ENCODE results near the gene LLCFC1. TPM values are rescaled to one million over a fixed set of nuclear protein-coding genes. Genes with fewer than 3 reads are reported as not detected.

The LLCFC1 gene
- not detected in 2 replicates for total RNA-seq

DNA sequence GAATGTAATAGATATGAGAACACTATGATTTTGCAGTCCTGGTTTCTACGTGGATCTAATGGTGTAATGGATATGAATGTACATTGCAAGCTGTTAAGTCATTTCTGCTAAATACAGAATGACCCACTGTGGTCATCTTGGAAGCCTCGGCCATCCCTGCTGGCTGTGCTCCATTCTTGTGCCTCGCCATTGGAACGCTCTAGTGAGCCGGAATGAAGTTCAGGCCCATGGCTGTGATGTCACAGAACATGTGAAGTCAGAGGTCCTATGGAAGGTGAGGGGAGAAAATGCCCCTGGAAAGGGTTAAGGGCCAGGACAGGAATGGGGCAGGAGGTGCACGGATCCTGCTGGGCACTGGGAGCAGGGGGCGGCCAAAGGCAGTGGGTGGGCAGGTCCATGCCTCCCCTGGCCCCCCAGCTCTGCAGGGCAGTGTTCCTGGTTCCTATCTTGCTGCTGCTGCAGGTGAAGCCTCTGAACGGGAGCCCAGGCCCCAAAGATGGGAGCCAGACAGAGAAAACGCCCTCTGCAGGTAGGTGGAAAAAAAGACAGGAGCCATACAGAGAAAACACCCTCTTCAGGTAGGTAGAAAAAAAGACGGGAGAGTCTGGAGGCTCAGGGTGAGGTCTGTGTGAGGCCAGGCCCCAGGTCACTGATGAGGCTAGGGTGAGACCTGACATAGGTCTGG is at the start of gene LLCFC1:
Gene LLCFC1, plus strand, starts transcription at position 259 of the 685 bp plus-strand sequence. Its CDS starts 138 bp downstream, at position 397.
- intact Hi-C loops (cut with micrococcal nuclease), result no loop called here

DNA sequence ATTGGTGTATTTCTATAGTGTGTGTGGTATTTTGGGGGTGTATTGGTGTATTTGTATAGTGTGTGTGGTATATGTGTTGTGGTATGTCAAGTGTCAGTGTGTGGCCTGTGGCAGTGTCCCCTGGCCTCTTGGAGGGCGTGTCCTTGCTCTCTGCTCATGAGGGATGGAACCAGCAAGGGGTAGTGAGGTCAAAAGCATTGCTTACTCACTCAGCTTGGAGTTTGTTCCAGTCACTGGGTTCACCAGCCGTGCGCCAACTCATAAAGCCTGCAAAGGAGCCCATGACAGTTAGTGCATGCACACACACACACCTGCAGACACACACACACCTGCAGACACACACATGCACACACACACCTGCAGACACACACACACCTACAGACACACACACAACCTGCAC is 49.5 kb upstream of the LLCFC1 start:
- intact Hi-C loops (cut with micrococcal nuclease), result no loop called here

DNA sequence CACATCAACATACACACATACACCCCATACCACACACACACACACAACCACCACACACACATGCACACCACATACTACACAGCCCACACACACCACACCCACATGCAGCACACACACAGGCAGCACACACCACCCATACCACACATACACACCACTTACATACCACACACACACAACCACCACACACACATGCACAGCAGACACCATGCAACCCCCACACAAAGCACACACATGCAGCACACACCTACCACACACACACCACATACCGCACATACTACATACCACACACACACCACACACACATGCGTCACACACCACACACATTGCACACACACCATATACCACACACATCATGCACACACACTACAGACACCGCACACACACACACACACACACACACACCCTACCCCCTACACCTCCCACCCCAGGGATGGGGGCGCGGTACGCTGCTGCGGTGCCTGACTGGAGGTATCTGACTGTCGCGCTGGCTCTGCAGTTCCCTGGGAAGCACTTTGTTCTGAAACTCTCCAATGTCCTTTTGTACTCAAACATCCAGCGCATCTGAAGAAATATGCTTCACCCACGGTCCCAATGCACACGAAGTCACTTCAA is 48.3 kb upstream of the LLCFC1 start:
- intact Hi-C loops (cut with micrococcal nuclease), result no loop called here

DNA sequence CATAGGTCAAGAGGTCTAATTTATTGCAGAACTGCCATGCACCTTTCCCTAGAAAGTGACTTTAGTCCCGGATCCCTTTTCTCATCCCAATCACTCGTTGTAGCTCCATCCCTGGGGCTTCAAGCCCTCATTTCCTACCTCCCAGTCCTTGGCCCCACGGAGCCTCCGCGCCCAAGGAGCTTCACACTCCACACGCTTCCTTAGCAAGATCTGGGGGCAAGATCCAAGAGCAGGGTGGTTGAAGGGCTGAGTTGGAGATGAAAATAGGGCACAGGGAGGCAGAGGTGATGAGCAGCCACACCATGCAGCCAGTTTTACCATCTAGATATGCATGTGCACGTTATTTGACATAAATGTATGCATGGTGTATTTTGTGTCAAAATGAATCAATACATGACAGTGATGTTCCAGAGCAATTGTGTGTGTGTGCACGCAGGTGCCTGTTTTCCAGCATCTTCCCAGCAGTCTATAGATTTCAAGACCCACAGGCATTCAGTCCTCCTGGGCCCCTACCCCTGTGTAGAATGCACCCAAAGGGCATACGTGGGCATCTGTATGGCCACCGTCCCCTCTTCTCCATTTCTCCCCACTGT is 47.7 kb upstream of the LLCFC1 start:
- intact Hi-C loops (cut with micrococcal nuclease), result no loop called here

DNA sequence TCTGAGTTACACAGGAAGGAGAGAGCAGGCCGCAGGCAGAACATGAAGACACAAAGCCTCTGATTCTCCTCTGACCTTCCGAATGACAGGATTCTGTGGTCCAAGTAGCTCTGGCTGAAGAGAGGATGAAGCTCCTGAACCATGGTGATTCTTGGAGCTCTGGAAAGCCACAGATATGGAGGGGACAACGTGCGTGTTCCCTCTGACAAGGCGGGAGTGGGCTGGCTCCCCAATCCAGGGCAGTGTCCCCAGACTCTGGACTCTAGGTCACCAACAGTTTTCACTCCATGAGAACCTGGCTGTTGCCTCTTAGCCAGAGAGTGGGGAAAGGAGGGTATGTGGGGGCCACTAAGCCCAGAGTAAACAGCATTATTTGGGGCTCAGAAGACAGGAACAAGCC is 46.3 kb upstream of the LLCFC1 start:
- intact Hi-C loops (cut with micrococcal nuclease), result no loop called here

DNA sequence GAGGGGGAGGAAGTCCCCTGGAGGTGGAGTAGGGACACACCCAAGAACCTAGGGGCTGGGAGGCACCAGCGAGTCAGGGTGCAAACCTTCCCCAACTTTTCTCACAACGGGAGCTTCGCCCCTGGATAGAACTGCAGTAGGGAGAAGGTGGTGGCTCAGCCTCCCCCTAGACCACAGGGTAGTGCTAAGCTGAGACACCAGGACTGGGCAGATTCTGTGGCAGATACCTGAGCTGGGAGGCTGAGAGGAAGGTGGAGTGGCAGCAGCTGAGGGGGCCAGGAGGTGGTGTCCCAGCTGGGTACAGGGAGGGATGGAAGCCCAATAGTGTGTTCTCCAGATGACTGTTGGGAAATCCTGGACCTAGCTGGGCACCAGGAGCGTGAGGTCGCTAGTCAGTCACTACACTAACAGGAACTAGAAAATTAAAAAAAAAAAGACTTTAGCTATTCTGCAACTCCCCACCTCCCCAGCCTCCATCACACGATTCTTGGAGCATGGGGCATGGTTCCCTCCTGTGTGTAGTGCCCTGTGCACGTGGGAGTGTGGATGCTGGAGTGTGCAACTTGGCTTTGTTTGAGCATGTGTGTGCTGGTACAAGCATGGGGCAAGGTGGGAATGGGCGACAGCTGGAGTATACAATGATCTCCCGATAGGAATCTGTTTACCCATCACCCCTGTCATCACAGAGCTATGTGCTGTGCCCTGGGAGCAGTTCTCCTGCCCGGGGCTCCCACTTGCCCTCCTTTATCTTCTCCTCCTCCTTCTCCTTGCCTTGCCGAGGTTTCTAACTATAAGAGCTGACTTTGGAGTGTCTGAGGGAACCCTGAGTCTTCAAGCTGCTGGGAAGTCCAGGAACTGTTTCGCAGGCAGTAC is 44.9 kb upstream of the LLCFC1 start:
- intact Hi-C loops (cut with micrococcal nuclease), result no loop called here

DNA sequence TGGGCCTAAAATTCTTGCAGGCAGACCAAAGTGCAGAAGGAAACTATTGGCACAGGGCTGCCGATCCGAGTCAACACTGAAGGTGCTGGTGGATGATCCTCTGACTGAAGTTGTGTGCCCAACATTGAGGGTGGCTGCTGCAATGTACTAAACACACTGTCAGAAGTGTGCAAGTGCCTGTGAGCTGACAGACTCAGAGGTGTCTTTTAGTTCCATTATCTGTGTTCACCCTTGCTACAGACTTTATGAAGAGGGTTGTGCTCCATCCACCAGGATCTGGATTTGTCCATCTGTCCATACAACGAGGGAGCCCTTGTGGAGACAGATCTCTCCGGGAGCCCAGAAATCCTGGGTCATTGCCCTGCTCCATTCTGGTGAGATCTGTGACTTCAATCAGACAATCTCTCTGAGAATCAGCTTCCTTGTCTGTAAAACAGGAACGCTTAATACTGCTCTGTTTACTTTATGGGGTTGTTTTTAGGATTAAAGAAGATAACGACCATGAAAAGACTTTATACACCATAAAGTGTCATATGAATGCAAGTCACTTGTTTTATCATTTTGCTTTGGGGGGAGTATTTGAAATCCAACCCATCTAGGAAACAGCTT is 44.2 kb upstream of the LLCFC1 start:
- intact Hi-C loops (cut with micrococcal nuclease), result no loop called here

DNA sequence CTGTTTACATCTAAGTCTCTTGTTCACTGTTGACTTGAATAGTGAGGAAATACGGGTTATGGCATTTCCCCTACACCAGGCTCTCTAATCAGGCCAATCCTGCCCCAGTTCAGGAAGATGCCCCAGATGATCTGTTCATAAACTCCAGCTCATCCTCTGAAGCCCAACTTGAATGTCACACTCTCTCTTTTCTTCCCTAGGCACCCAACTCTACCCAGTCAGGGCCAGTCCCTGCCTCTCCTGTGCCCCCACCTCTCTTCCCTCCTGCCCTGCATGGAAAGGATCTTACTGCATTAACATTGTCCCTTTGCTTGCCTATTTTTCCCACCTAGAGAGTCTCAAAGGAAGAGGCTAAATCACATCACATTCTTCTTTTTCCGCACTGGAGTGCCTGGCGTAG is 43.1 kb upstream of the LLCFC1 start:
- intact Hi-C loops (cut with micrococcal nuclease), result no loop called here

DNA sequence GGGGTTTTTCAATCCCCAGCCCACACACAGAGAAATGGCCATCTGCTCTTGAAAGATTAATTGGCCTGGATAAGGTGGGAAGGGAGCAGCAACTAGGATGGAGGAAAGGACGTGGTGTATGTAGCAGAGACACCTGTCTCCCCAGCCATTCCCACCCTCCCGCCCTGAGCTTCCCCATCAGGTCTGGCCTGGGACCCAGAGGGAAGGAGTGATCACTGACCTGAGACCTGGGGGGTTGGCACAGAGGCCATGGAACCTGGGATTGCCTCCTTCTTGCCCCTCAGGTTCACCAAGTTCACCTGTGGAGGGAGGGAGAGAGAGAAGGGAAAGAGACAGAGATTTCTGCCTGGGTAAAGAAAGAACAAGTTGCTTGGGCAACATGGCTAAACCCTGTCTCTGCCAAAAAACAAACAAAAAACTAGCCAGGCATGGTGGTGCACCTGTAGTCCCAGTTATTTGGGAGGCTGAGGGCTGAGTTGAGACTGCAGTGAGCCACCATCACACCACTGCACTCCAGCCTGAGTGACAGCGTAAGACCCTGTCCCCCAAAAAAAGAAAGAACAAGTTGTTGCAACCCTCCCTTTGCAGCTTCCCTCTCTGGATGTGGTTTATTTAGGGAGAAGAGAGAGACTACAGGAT is 42.4 kb upstream of the LLCFC1 start:
- intact Hi-C loops (cut with micrococcal nuclease), result no loop called here

DNA sequence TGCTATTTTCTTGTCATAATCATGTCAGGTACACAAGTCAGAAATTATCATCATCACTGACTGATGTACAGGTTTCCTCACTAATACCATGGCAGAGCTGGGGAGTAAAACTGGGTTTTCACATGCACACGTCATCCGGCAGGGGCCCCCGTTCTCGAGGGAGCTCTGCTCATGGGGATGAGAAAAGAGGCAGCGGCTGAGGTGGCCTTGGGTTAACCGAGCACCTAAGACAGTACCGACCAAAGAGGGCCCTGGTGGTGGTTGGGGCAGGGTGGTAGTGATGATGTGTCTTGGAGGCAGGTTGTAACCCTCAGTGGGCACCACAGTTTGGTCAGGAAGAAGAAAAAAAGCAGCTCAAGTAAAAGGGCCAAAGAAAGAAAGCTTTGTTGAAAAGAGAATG is 41.6 kb upstream of the LLCFC1 start:
- intact Hi-C loops (cut with micrococcal nuclease), result no loop called here

DNA sequence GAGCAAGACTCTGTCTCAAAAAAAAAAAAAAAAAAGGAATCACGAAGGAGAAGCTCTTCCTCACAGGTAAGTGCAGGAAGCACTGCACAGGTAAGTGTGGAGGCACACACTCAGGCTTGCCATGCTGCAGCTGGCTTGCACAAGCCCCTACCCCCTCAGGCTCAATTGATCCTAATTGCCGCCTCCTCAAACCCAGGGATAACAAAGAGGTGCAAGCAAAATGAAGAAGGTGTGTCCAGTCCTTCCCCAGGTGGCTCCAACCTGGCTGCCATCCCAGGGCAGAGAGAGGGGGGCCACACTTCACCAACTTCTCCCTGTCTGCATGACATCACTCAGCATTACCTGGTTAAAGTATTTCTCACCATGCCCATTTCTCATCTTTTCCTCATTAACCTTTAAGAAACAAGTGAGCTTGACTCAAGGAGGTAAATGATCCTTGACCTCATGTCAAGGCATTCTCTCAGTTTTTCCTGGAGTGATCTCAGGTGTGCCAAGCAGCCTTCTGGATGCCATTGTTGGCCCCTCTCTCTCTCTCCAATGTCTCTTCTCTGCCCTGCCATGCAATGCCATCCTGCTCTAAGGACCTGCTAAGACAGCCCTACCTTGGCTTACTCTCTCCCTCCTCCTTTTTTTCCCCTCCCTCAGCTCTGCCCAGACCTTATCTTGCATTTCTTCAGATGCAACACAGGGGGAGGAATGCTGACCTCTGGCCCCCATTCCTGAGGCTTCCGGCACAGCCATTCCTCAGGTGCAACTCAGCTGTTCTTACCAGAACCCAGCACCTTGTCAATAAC is 40.7 kb upstream of the LLCFC1 start:
- intact Hi-C loops (cut with micrococcal nuclease), result no loop called here

DNA sequence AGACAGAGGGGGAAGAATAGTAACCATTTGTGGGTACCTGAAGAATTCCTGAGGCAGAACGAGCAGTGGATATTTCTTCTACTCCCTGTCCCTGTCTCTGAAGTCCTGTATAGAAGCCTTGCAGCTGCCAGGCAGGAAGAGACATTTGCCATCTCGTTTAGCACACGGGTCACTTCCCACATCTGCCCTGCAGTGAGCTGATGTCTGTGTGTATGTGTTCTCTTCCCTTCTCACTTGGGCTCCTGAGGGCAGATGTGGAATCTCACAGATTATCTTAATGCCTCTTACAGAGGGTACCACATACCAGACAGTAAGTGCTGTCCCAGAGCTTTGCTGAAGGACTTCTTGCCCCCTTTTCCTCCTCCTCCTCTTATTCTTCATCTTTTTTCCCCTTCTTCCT is 39.6 kb upstream of the LLCFC1 start:
- intact Hi-C loops (cut with micrococcal nuclease), result no loop called here

DNA sequence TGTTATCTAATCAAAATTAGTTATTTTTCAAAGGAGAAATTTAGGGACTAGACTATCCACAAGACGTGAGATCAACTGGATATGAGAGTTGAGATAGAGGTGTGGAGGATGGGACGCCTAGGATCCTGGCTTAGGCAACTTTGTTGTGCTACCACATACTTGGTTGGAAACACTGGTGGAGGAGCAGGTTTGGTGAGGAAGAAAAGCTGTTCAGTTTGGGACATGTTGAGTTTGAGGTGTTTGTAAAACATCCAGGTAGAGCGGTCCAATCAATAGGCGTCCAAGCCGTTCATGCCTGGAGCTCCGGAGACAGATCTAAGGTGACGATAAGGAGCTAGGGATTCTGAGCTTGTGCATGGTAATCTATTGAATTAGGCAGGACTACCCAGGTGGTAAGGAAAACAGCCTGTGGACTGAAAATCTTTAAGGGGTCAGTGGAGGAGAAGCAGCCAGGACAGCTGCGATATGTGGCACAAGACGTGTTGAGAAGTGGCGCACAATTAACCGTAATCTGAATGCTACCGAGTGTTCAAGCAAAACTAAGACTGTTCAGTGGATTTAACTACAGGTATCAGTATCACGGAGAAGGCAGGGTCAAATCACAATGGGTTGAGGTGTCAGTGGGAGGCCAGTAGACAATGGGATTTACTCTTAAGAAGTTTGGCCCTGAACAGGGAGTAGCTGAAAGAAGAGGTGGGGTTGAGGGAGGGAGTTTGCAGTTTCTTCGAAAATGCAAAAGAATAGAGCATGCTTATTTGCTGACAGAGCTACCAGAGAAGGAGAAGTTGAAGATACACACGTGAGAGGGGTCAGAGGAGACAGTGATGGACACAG is 37.6 kb upstream of the LLCFC1 start:
- intact Hi-C loops (cut with micrococcal nuclease), result no loop called here

DNA sequence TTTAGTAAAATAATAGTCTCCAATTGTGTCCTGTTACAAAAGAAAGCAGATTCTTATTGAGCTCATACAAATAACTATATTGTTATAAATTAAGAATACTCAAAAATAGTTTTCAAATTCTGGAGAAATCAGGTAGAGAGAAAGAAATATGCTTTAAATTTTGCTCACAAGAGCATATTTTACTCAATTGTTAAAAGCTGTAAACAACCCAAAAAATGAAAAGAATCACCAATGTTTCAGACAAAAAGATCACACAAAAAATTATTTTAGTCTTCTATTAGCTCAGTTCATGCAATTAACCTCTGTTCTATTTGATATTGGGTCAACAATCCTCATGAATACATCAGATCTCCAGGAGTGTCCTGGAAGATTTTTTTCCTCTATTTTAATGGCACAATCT is 35.2 kb upstream of the LLCFC1 start:
- intact Hi-C loops (cut with micrococcal nuclease), result no loop called here

DNA sequence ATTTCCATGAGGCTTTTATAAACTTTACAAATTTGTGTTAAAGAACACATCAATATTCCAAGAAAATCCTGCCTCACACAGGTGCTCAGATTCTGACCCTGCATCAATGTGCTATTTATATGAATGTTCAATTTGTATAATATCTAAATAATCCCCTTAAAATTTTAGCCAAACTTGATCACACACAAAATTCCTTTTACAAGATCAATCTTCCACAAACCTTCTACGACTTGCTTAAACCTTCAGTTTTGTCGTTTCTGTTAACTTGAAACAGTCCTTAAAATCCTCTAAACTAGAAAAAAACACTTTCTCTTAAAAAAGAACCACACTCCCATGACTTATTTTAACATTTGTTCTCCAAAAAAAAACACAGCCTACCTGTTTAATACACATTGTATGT is 33.5 kb upstream of the LLCFC1 start:
- intact Hi-C loops (cut with micrococcal nuclease), result no loop called here

DNA sequence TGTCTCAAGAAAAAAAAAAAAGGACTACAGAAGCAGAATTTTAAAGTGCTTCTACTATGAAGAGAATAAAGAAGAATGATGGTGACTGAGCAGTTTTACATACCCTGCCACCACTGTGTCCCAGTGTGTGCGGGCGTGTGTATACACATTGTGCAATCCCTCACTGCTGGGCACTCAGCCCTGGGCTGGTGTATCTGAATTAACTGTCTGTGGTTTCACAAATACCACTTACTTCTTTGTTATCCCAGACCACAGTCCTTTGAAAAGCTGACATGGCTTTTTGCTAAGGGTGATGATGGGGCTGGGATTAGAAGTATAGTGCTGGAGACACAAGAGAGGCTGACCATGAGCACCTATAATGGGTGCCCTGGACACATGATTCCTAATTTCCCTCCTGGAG is 32.6 kb upstream of the LLCFC1 start:
- intact Hi-C loops (cut with micrococcal nuclease), result no loop called here

DNA sequence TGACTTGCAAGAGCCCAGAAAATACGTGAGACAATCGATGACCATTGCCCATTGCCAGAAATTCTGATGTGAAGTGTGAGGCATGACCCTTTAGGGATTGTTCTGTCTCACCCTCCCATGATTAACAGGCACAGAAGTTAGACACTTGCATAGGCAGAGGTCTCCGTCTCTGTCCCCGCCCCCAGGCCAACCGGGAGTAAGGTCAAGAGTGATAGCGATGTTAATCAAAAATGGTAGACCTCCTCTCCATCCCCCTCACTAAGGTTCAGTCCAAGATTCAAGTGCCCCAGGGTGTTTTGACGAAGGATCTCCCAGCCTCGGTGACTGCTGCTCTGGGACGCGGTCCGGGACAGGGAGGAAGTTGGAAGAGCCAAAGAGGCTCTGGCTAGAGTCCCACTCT is 31.0 kb upstream of the LLCFC1 start:
- intact Hi-C loops (cut with micrococcal nuclease), result no loop called here

DNA sequence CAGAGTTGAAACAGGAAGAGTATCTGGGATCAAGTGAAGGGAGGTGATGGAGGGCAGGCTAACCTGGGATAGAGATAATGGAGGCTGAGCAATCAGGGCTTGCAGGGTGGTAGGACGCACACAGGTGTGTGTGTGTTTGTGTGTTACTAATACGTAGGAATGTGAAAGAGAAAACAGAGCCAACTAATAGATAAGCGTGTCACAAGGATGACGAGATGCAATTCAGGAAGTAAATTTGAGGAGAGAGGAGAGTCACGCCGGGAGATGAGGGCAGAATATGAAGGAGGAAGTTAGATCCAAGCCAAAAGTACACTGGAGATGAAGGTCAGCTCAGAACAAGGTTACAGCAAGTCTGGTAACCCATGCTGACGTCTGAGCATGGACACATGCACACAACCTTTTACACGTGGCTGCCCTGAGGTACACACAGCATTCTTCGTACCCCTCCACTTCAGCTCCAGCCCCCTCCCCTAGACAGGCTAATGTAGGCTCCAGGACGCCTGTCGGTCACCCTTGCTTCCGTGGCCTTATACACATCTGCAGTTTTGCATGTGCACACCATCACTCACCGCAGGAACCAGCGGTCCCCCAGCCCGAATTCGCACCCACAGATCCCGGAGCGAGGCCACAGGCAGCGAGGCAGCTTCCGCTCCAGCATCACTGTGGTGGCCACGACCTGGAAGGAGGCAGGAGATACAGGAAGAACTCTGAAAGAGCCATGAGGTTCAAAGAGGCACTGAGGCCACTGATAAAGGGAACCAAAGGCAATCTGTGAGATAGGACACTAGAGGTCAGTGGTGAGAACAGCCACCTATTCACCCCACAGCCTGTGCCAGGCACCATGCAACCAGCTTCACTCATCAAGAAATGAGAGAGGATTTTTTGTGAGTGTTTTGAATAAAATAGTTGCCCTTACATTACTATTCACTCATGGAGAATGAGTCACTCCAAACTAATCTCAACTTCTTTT is 30.1 kb upstream of the LLCFC1 start:
- intact Hi-C loops (cut with micrococcal nuclease), result no loop called here

Measured in T-helper 2 cell treated with Interferon-gamma antibody and Interleukin-4, amounts not matched to agents 100 ng/mL and 5 ng/mL, for 36 hours (primary cell).